ENCODE results near the gene TCF23. TPM values are rescaled to one million over a fixed set of nuclear protein-coding genes. Genes with fewer than 3 reads are reported as not detected.
"Not testable (repeated sequence)": the region's sequence is repeated elsewhere in the genome, so short reads cannot be mapped to it uniquely, and the experiment has no call there.

Gene TCF23
- polyA plus RNA-seq, 4 donors, result 0.46 to 0.79 (median 0.59) TPM

GRCh38 chr2:27152102-27152795, 3.4 kb downstream of the TCF23 start:
- DNase-seq (ENCODE audit: low read depth in 4 of 4, low spot score in 3 of 4), result no peak

GRCh38 chr2:27152796-27153464, 4.1 kb downstream of the TCF23 start:
- no peak for DNase-seq (ENCODE audit: low read depth in 4 of 4, low spot score in 3 of 4)

- DNase-seq (ENCODE audit: low read depth in 4 of 4, low spot score in 3 of 4), result peak in 2 of 4 donors; percentile 16 to 35
Measured at GRCh38 chr2:27154488-27154887, 5.7 kb downstream of the TCF23 start.

- no peak for DNase-seq (ENCODE audit: low read depth in 4 of 4, low spot score in 3 of 4)
Measured at GRCh38 chr2:27155069-27155520, 6.3 kb downstream of the TCF23 start.

- no peak for DNase-seq (ENCODE audit: low read depth in 4 of 4, low spot score in 3 of 4)
Measured at GRCh38 chr2:27158468-27158867, 9.7 kb downstream of the TCF23 start.

GRCh38 chr2:27159271-27159670, 10.5 kb downstream of the TCF23 start:
- DNase-seq (ENCODE audit: low read depth in 4 of 4, low spot score in 3 of 4), result no peak

- DNase-seq (ENCODE audit: low read depth in 4 of 4, low spot score in 3 of 4), result no peak
Measured at GRCh38 chr2:27160191-27160590, 11.4 kb downstream of the TCF23 start.

GRCh38 chr2:27162151-27163121, 13.6 kb downstream of the TCF23 start:
- DNase-seq (ENCODE audit: low read depth in 4 of 4, low spot score in 3 of 4), result no peak

- no peak for DNase-seq (ENCODE audit: low read depth in 4 of 4, low spot score in 3 of 4)
Measured at GRCh38 chr2:27164960-27165763, 16.4 kb downstream of the TCF23 start.

GRCh38 chr2:27170581-27171337, 22.0 kb downstream of the TCF23 start:
- no peak for DNase-seq (ENCODE audit: low read depth in 4 of 4, low spot score in 3 of 4)

GRCh38 chr2:27171351-27171848, 22.6 kb downstream of the TCF23 start:
- no peak for DNase-seq (ENCODE audit: low read depth in 4 of 4, low spot score in 3 of 4)

- no peak for DNase-seq (ENCODE audit: low read depth in 4 of 4, low spot score in 3 of 4)
Measured at GRCh38 chr2:27174638-27175037, 25.8 kb downstream of the TCF23 start.

GRCh38 chr2:27175330-27175729, 26.5 kb downstream of the TCF23 start:
- DNase-seq (ENCODE audit: low read depth in 4 of 4, low spot score in 3 of 4), result no peak

GRCh38 chr2:27175781-27176180, 27.0 kb downstream of the TCF23 start:
- not testable (repeated sequence) for DNase-seq (ENCODE audit: low read depth in 4 of 4, low spot score in 3 of 4)

GRCh38 chr2:27177441-27178351, 28.9 kb downstream of the TCF23 start:
- DNase-seq (ENCODE audit: low read depth in 4 of 4, low spot score in 3 of 4), result no peak

- no peak for DNase-seq (ENCODE audit: low read depth in 4 of 4, low spot score in 3 of 4)
Measured at GRCh38 chr2:27178469-27178868, 29.7 kb downstream of the TCF23 start.

- no peak for DNase-seq (ENCODE audit: low read depth in 4 of 4, low spot score in 3 of 4)
Measured at GRCh38 chr2:27179344-27180000, 30.7 kb downstream of the TCF23 start.

GRCh38 chr2:27182346-27182745, 33.5 kb downstream of the TCF23 start:
- DNase-seq (ENCODE audit: low read depth in 4 of 4, low spot score in 3 of 4), result no peak
